ENCODE results near the gene DDX3X.

DNA sequence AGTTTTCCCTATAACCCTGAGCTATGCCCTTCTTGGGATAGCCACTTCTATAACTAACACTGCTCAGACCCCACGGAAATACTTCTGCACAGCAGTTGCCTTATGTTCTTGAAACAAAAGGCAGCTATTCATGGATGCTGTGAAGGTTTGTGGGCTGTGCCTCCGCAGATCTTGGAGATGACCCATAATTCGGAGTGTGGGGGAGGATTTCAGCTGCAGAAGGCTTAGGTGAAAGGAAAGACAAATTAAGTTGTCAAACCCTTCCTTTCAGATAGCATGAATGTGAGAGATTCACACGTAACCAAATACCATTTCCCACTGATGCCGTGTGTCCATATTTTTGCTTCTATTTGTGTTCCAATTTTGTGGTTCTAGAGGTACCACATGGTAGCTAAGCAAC lies 75.0 kb downstream of the DDX3X start:
- TF ChIP-seq CTCF (IDR thresholded peaks at IDR 0.05; ENCODE audit: low read depth, low read length) (no peak), EZH2phosphoT487 (IDR thresholded peaks at IDR 0.05; ENCODE audit: low read depth) (no peak)

All from OCI-LY3 (cell line).